ENCODE data around the gene EGFR.

The EGFR gene

GRCh38 chr7:55065511-55066229 is 46.9 kb downstream of the EGFR start:
- no peak for DNase-seq

GRCh38 chr7:55066524-55066923 is 47.7 kb downstream of the EGFR start:
- DNase-seq, result no peak

- DNase-seq, result no peak
Measured at GRCh38 chr7:55066938-55067337, 48.1 kb downstream of the EGFR start.

- no peak for DNase-seq
Measured at GRCh38 chr7:55067748-55068147, 48.9 kb downstream of the EGFR start.

- DNase-seq, result no peak
Measured at GRCh38 chr7:55069271-55069792, 50.5 kb downstream of the EGFR start.

- no peak for DNase-seq
Measured at GRCh38 chr7:55070271-55070743, 51.5 kb downstream of the EGFR start.

- no peak for DNase-seq
Measured at GRCh38 chr7:55070854-55071253, 52.0 kb downstream of the EGFR start.

- no peak for DNase-seq
Measured at GRCh38 chr7:55071411-55072175, 52.8 kb downstream of the EGFR start.

GRCh38 chr7:55072251-55072650 is 53.4 kb downstream of the EGFR start:
- no peak for DNase-seq

- no peak for DNase-seq
Measured at GRCh38 chr7:55073051-55073511, 54.3 kb downstream of the EGFR start.

- DNase-seq, result no peak
Measured at GRCh38 chr7:55073976-55074528, 55.2 kb downstream of the EGFR start.

- DNase-seq, result no peak
Measured at GRCh38 chr7:55075464-55076021, 56.7 kb downstream of the EGFR start.

- DNase-seq, result no peak
Measured at GRCh38 chr7:55077561-55078410, 59.0 kb downstream of the EGFR start.

- no peak for DNase-seq
Measured at GRCh38 chr7:55078465-55079372, 59.9 kb downstream of the EGFR start.

- DNase-seq, result no peak
Measured at GRCh38 chr7:55080000-55080623, 61.3 kb downstream of the EGFR start.

- DNase-seq, result no peak
Measured at GRCh38 chr7:55081068-55081467, 62.3 kb downstream of the EGFR start.

- DNase-seq, result no peak
Measured at GRCh38 chr7:55081472-55082227, 62.8 kb downstream of the EGFR start.

GRCh38 chr7:55082228-55082603 is 63.4 kb downstream of the EGFR start:
- no peak for DNase-seq

GRCh38 chr7:55083206-55083605 is 64.4 kb downstream of the EGFR start:
- no peak for DNase-seq

GRCh38 chr7:55084307-55084706 is 65.5 kb downstream of the EGFR start:
- DNase-seq, result no peak
